HepG2 (cell line): ENCODE data around the gene LIN28B. TPM values are rescaled to one million over a fixed set of nuclear protein-coding genes. Genes with fewer than 3 reads are reported as not detected.

Experiments
- DMAP1 ChIP-seq: IDR thresholded peaks from 2 replicates; pipeline ENCODE4 v1.6.1; 2016
- ESRRA ChIP-seq: sonication (generic); formaldehyde crosslinking; IDR thresholded peaks from 2 replicates; pipeline ENCODE4 v1.5.1; 2020; ENCODE audit warnings: mild to moderate bottlenecking, low read depth, missing genetic modification reagents
- HNRNPK ChIP-seq: fragments of 200-400 bp; formaldehyde crosslinking; IDR thresholded peaks from 2 replicates; pipeline ENCODE4 v1.6.1; 2018; ENCODE audit warnings: low read length, low read depth, moderate library complexity, mild to moderate bottlenecking; ENCODE audit not compliant: poor library complexity, severe bottlenecking
- KLF13 ChIP-seq: sonication (generic); formaldehyde crosslinking; IDR thresholded peaks from 2 replicates; pipeline ENCODE4 v1.4.0; 2020; ENCODE audit warnings: mild to moderate bottlenecking, missing genetic modification reagents
- MEIS1 ChIP-seq: sonication (generic); formaldehyde crosslinking; IDR thresholded peaks from 2 replicates; pipeline ENCODE4 v1.9.0; 2021; ENCODE audit warnings: mild to moderate bottlenecking, missing genetic modification reagents, moderate library complexity, borderline replicate concordance
- RELA ChIP-seq: sonication (generic); formaldehyde crosslinking; IDR thresholded peaks from 2 replicates; pipeline ENCODE4 v1.4.0; 2020; ENCODE audit warnings: missing genetic modification reagents
- SMAD9 ChIP-seq: sonication (generic); formaldehyde crosslinking; IDR thresholded peaks from 2 replicates; pipeline ENCODE4 v1.5.1; 2020; ENCODE audit warnings: mild to moderate bottlenecking, missing genetic modification reagents
- SP5 ChIP-seq: IDR thresholded peaks from 2 replicates; pipeline ENCODE4 v1.6.1; 2016; ENCODE audit warnings: low read depth, borderline replicate concordance
- TAF1 ChIP-seq: sonication (generic); formaldehyde crosslinking; IDR thresholded peaks from 2 replicates; pipeline ENCODE4 v1.4.0; 2020; ENCODE audit warnings: missing genetic modification reagents
- ZNF317 ChIP-seq: sonication (generic); formaldehyde crosslinking; IDR thresholded peaks from 2 replicates; pipeline ENCODE4 v1.5.0; 2020; ENCODE audit warnings: mild to moderate bottlenecking, missing genetic modification reagents
- ZNF468 ChIP-seq: sonication (generic); formaldehyde crosslinking; IDR thresholded peaks from 2 replicates; pipeline ENCODE4 v1.8.0; 2022; ENCODE audit warnings: mild to moderate bottlenecking, moderate library complexity, missing genetic modification reagents
- ZNF547 ChIP-seq: sonication (generic); formaldehyde crosslinking; IDR thresholded peaks from 2 replicates; pipeline ENCODE4 v1.5.1; 2020; ENCODE audit warnings: mild to moderate bottlenecking, missing genetic modification reagents
- ZNF652 ChIP-seq: IDR thresholded peaks from 2 replicates; pipeline ENCODE4 v1.6.1; 2016; ENCODE audit warnings: low read depth, borderline replicate concordance
- ZNF713 ChIP-seq: sonication (generic); formaldehyde crosslinking; IDR thresholded peaks from 2 replicates; pipeline ENCODE4 v1.4.0; 2020; ENCODE audit warnings: mild to moderate bottlenecking, missing genetic modification reagents
- polyA plus RNA-seq, 8 experiments: library from polyadenylated mRNA; depleted of rRNA in 3 of 8; stranded (reverse) in 7 of 8; unstranded in 1 of 8; fragments of >200 nt; fragmentation: Illumina TruSeq in 4 of 8; extraction: Trizol in 4 of 8; gene quantifications; 2 replicates each; pipeline versions ENCODE4 v1.2.1 to v1.2.3, GENCODE V29; 2011 to 2016; ENCODE audit warnings: low read depth in 4 of 8, missing spikeins in 1 of 8, mixed read lengths in 1 of 8; ENCODE audit not compliant: insufficient read depth in 1 of 8
- total RNA-seq, 5 experiments: library from RNA; depleted of rRNA; stranded (reverse); fragments of >200 nt; fragmentation: Illumina TruSeq; extraction: Trizol; gene quantifications; 2 replicates each; pipeline ENCODE4 v1.2.3, GENCODE V29; 2016; ENCODE audit warnings: low read depth in 1 of 5
- TF ChIP-seq, protein P1 (sequence below): sonication (generic); formaldehyde crosslinking; IDR thresholded peaks from 2 replicates; pipeline ENCODE4 v1.8.0; 2022; ENCODE audit warnings: missing genetic modification reagents, low read depth, mild to moderate bottlenecking, borderline replicate concordance
- TF ChIP-seq, protein P2 (sequence below): sonication (generic); formaldehyde crosslinking; IDR thresholded peaks from 2 replicates; pipeline ENCODE4 v1.4.0; 2020; ENCODE audit warnings: missing genetic modification reagents
- TF ChIP-seq, protein P3 (sequence below): sonication (generic); formaldehyde crosslinking; IDR thresholded peaks from 2 replicates; pipeline ENCODE4 v1.5.0; 2020; ENCODE audit warnings: mild to moderate bottlenecking, missing genetic modification reagents, borderline replicate concordance
- TF ChIP-seq, protein P4 (sequence below): sonication (generic); formaldehyde crosslinking; IDR thresholded peaks from 2 replicates; pipeline ENCODE4 v1.5.1; 2020; ENCODE audit warnings: missing genetic modification reagents, mild to moderate bottlenecking, borderline replicate concordance
- TF ChIP-seq, protein P5 (sequence below): sonication (generic); formaldehyde crosslinking; IDR thresholded peaks from 2 replicates; pipeline ENCODE4 v1.5.0; 2020; ENCODE audit warnings: missing genetic modification reagents, mild to moderate bottlenecking, borderline replicate concordance

LIN28B gene
- total and polyA plus RNA-seq, 2 of the 13 experiments (the other 11 are each of a cell fraction or from before 2014, with no cell fraction given), result 14.5 to 56.8 TPM

DNA sequence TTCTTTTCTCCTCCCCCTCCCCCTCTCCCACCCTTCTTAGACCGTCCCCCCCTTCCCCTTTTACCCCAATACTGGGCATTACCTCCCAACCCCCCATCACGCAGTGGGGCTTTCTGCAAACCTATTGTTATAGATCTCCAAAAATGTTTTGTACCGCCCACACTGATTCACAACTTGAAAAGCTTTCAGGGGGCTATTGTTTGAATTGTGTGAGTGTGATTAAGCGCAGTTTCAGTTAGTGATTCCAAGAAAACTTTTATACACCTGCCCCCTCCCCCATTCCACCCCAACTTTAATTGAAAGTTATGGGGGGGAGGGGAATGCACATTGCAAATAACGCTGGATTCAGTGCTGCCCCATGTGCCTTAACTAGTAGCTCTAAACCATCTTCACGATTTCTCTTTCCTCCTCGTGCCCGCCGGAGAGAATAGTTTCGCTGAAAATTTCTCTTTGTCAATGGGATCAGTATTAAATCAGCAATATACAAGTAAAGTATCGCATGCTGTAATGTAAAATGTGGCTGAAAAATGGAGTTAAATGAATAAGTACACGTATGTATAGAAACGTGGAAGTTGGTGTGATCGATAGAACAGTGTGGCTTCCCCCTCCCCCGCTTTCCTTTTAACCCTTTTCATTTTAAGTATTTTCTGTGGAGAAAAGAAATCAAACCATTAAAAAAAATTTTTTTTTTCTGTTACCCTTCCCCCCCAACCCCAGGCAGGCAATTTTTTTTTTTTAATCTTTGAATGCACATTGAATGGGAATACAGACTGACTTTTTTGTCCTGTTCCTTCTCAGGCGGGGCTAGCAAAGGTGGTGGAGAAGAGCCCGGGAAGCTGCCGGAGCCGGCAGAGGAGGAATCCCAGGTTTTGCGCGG is 632 bp downstream of the LIN28B start (continued):
- TF ChIP-seq, protein P1, sequence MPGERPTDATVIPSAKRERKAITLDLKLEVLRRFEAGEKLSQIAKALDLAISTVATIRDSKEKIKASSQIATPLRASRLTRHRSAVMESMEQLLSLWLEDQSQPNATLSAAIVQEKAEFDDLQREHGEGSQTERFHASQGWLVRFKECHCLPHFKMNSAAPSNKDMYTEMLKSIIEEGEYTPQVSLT (CRISPR knock-in tag), result no peak
- no peak for TF ChIP-seq ZNF547
- TF ChIP-seq, protein P2, sequence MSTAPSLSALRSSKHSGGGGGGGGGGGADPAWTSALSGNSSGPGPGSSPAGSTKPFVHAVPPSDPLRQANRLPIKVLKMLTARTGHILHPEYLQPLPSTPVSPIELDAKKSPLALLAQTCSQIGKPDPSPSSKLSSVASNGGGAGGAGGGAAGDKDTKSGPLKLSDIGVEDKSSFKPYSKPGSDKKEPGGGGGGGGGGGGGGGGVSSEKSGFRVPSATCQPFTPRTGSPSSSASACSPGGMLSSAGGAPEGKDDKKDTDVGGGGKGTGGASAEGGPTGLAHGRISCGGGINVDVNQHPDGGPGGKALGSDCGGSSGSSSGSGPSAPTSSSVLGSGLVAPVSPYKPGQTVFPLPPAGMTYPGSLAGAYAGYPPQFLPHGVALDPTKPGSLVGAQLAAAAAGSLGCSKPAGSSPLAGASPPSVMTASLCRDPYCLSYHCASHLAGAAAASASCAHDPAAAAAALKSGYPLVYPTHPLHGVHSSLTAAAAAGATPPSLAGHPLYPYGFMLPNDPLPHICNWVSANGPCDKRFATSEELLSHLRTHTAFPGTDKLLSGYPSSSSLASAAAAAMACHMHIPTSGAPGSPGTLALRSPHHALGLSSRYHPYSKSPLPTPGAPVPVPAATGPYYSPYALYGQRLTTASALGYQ (CRISPR knock-in tag), result no peak
- TF ChIP-seq, protein P3, sequence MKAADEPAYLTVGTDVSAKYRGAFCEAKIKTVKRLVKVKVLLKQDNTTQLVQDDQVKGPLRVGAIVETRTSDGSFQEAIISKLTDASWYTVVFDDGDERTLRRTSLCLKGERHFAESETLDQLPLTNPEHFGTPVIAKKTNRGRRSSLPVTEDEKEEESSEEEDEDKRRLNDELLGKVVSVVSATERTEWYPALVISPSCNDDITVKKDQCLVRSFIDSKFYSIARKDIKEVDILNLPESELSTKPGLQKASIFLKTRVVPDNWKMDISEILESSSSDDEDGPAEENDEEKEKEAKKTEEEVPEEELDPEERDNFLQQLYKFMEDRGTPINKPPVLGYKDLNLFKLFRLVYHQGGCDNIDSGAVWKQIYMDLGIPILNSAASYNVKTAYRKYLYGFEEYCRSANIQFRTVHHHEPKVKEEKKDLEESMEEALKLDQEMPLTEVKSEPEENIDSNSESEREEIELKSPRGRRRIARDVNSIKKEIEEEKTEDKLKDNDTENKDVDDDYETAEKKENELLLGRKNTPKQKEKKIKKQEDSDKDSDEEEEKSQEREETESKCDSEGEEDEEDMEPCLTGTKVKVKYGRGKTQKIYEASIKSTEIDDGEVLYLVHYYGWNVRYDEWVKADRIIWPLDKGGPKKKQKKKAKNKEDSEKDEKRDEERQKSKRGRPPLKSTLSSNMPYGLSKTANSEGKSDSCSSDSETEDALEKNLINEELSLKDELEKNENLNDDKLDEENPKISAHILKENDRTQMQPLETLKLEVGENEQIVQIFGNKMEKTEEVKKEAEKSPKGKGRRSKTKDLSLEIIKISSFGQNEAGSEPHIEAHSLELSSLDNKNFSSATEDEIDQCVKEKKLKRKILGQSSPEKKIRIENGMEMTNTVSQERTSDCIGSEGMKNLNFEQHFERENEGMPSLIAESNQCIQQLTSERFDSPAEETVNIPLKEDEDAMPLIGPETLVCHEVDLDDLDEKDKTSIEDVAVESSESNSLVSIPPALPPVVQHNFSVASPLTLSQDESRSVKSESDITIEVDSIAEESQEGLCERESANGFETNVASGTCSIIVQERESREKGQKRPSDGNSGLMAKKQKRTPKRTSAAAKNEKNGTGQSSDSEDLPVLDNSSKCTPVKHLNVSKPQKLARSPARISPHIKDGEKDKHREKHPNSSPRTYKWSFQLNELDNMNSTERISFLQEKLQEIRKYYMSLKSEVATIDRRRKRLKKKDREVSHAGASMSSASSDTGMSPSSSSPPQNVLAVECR (CRISPR knock-in tag), result no peak
- no peak for TF ChIP-seq MEIS1
- TF ChIP-seq ZNF468 (CRISPR knock-in tag), result no peak
- no peak for TF ChIP-seq SMAD9 (CRISPR knock-in tag)
- TF ChIP-seq ZNF713 (CRISPR knock-in tag), result no peak
- TF ChIP-seq HNRNPK, result peak; percentile 24
- TF ChIP-seq ESRRA (CRISPR knock-in tag), result no peak
- peak; percentile 66; the same call in 1 of the 2 replicates for TF ChIP-seq DMAP1 (CRISPR knock-in tag)
- TF ChIP-seq, protein P4, sequence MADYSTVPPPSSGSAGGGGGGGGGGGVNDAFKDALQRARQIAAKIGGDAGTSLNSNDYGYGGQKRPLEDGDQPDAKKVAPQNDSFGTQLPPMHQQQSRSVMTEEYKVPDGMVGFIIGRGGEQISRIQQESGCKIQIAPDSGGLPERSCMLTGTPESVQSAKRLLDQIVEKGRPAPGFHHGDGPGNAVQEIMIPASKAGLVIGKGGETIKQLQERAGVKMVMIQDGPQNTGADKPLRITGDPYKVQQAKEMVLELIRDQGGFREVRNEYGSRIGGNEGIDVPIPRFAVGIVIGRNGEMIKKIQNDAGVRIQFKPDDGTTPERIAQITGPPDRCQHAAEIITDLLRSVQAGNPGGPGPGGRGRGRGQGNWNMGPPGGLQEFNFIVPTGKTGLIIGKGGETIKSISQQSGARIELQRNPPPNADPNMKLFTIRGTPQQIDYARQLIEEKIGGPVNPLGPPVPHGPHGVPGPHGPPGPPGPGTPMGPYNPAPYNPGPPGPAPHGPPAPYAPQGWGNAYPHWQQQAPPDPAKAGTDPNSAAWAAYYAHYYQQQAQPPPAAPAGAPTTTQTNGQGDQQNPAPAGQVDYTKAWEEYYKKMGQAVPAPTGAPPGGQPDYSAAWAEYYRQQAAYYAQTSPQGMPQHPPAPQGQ, result no peak
- TF ChIP-seq, protein P5, sequence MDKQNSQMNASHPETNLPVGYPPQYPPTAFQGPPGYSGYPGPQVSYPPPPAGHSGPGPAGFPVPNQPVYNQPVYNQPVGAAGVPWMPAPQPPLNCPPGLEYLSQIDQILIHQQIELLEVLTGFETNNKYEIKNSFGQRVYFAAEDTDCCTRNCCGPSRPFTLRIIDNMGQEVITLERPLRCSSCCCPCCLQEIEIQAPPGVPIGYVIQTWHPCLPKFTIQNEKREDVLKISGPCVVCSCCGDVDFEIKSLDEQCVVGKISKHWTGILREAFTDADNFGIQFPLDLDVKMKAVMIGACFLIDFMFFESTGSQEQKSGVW (CRISPR knock-in tag), result no peak
- no peak for TF ChIP-seq RELA (CRISPR knock-in tag)
- TF ChIP-seq KLF13 (CRISPR knock-in tag), result no peak
- peak; percentile 9; the same call in 1 of the 2 replicates for TF ChIP-seq TAF1 (CRISPR knock-in tag)
- peak; percentile 79 for TF ChIP-seq ZNF652 (CRISPR knock-in tag)
- TF ChIP-seq ZNF317 (CRISPR knock-in tag), result no peak
- TF ChIP-seq SP5 (CRISPR knock-in tag), result no peak
